K562 (cell line): ENCODE data around the gene TXNRD1. TPM values are rescaled to one million over a fixed set of nuclear protein-coding genes. Genes with fewer than 3 reads are reported as not detected.

Experiments used
- GABPA ChIP-seq: fragments of 200-800 bp; sonication (Bioruptor generic); conservative IDR thresholded peaks from 2 replicates; pipeline ENCODE4 v1.6.1; 2016; ENCODE audit warnings: low read depth, missing genetic modification characterization, missing compliant biosample characterization
- HDAC3 ChIP-seq: fragments of 450-650 bp; IDR thresholded peaks from 2 replicates; pipeline ENCODE4 v1.6.1; 2018; ENCODE audit warnings: borderline replicate concordance, mild to moderate bottlenecking, moderate library complexity; ENCODE audit not compliant: partially characterized antibody
- HDGF ChIP-seq: fragments of 450-650 bp; IDR thresholded peaks from 2 replicates; pipeline ENCODE4 v1.6.1; 2016
- KDM2B ChIP-seq: fragments of 250-450 bp; sonication (Bioruptor Pico); IDR thresholded peaks from 2 replicates; pipeline ENCODE4 v1.8.0; 2021; ENCODE audit warnings: mild to moderate bottlenecking, moderate library complexity
- NCOA2 ChIP-seq, 2 experiments: fragments of 450-650 bp; IDR thresholded peaks; 2 replicates each; pipeline ENCODE4 v1.6.1; 2018; ENCODE audit warnings: mild to moderate bottlenecking in 2 of 2, moderate library complexity in 1 of 2; ENCODE audit not compliant: partially characterized antibody in 2 of 2
- PPARD ChIP-seq: fragments of 250-450 bp; sonication (Bioruptor Pico); IDR thresholded peaks from 2 replicates; pipeline ENCODE4 v1.8.0; 2022; ENCODE audit warnings: inconsistent platforms, mild to moderate bottlenecking, moderate library complexity
- PRPF4 ChIP-seq: fragments of 200-400 bp; formaldehyde crosslinking; IDR thresholded peaks from one replicate; pipeline ENCODE4 v1.6.1; 2017; ENCODE audit warnings: low read length, low read depth, mild to moderate bottlenecking; ENCODE audit not compliant: insufficient read depth, poor library complexity, severe bottlenecking
- SMARCA4 ChIP-seq: fragments of 450-650 bp; IDR thresholded peaks from 2 replicates; pipeline ENCODE4 v1.6.1; 2016
- SMARCB1 ChIP-seq: IDR thresholded peaks from 2 replicates; pipeline ENCODE4 v1.6.1; 2011; ENCODE audit warnings: improper control_type of control experiment, low read depth; ENCODE audit not compliant: insufficient read length
- SOX6 ChIP-seq: fragments of 450-650 bp; IDR thresholded peaks from 2 replicates; pipeline ENCODE4 v1.6.1; 2014; ENCODE audit warnings: mild to moderate bottlenecking
- SRSF3 ChIP-seq: fragments of 200-400 bp; formaldehyde crosslinking; IDR thresholded peaks from 2 replicates; pipeline ENCODE4 v1.6.1; 2016; ENCODE audit warnings: mild to moderate bottlenecking, low read length, moderate library complexity; ENCODE audit not compliant: insufficient read depth
- STAT5B ChIP-seq: fragments of 250-450 bp; sonication (Bioruptor Pico); IDR thresholded peaks from 2 replicates; pipeline ENCODE4 v1.8.0; 2021; ENCODE audit warnings: mild to moderate bottlenecking, inconsistent platforms
- TFAM ChIP-seq: fragments of 250-450 bp; sonication (Bioruptor Pico); conservative IDR thresholded peaks from 2 replicates; pipeline ENCODE4 v1.5.0; 2021; ENCODE audit warnings: mild to moderate bottlenecking, moderate library complexity
- U2AF2 ChIP-seq: fragments of 200-400 bp; formaldehyde crosslinking; optimal IDR thresholded peaks from 2 replicates; pipeline ENCODE3; 2017; ENCODE audit warnings: low read depth, mild to moderate bottlenecking, low read length
- ZBTB7A ChIP-seq: IDR thresholded peaks from 2 replicates; pipeline ENCODE4 v1.6.1; 2011; ENCODE audit warnings: low read depth, mild to moderate bottlenecking, low read length, moderate library complexity, borderline replicate concordance; ENCODE audit not compliant: control insufficient read depth
- ZKSCAN1 ChIP-seq: fragments of 150-350 bp; IDR thresholded peaks from 2 replicates; pipeline ENCODE4 v1.6.1; 2016; ENCODE audit warnings: low read depth, low read length
- ZNF174 ChIP-seq: fragments of 250-450 bp; sonication (Bioruptor Pico); IDR thresholded peaks from 2 replicates; pipeline ENCODE4 v1.4.0; 2020; ENCODE audit warnings: mild to moderate bottlenecking
- ZNF584 ChIP-seq: fragments of 200-800 bp; sonication (Bioruptor generic); IDR thresholded peaks from 2 replicates; pipeline ENCODE4 v1.6.1; 2016; ENCODE audit warnings: low read depth, mild to moderate bottlenecking, missing genetic modification characterization, missing compliant biosample characterization
- polyA plus RNA-seq, 8 experiments: library from polyadenylated mRNA; depleted of rRNA in 4 of 8; stranded (reverse) in 5 of 8; unstranded in 3 of 8; fragments of >200 nt; fragmentation: Nextera tagmentation in 2 of 8; fragmentation: Illumina TruSeq in 1 of 8; extraction: Ambion mirVana in 2 of 8; extraction: Trizol in 1 of 8; gene quantifications; 2 replicates each; pipeline versions ENCODE4 v1.2.1 to v1.2.3, GENCODE V29; 2011 to 2014; ENCODE audit warnings: inconsistent platforms in 1 of 8, missing spikeins in 1 of 8
- total RNA-seq, 7 experiments: library from RNA; depleted of rRNA in 6 of 7; stranded (reverse); fragments of >200 nt in 6 of 7; fragmentation: Illumina TruSeq in 2 of 7; extraction: Trizol in 2 of 7; gene quantifications; 2 replicates each; pipeline versions ENCODE4 v1.2.1 to v1.2.3, GENCODE V29; 2011 to 2021; ENCODE audit warnings: low replicate concordance in 1 of 7
- TF ChIP-seq, protein P1 (sequence below), 2 experiments: fragments of 450-650 bp; formaldehyde crosslinking in 1 of 2; IDR thresholded peaks; 2 replicates each; pipeline versions ENCODE4 v1.4.0 to v1.6.1; 2014 to 2020; ENCODE audit warnings: mild to moderate bottlenecking in 2 of 2, borderline replicate concordance in 1 of 2, low read depth in 1 of 2

TXNRD1 gene
- total and polyA plus RNA-seq, 9 of the 15 experiments (the other 6 are each of a cell fraction or from before 2014, with no cell fraction given), result 107 to 189 (median 146) TPM

DNA sequence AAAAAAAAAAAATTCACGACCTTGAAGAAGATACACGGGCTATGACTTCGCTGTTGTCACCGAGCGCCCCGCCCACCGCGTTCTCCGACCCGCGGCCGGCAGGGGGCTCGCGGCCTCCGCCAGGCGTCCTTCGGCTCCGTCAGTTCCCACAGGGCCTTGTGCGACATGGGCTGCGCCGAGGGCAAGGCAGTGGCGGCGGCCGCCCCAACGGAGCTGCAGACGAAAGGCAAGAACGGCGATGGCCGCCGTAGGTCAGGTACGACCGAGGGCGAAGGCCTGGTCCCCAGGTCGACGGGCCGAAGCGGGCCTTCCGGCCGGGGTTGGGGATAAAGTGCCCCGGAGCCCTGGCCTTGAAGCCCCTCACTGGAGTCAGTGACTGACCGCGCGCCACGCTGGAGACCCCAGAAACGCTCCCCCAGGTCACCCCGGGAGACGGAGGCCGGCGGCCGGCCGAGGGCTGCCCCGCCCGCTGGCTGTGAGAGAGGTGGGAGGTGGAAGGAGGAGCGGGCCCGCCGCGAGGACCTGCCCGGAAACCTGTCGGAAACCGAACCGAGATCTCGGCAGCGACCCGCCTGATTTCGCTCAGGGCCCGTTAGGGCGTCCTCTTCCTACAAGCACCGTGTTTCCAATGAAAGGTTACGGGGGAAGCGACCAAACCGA is at the start of gene TXNRD1 (continued):
- TF ChIP-seq PPARD (CRISPR knock-in tag) (no peak), ZBTB7A (peak; percentile 71; the same call in 1 of the 2 replicates), ZNF584 (CRISPR knock-in tag) (no peak), KDM2B (CRISPR knock-in tag) (no peak), SOX6 (no peak), SMARCB1 (no peak), HDGF (no peak), SMARCA4 (no peak), NCOA2 (IDR thresholded peaks at IDR 0.05; ENCODE audit: partially characterized antibody in 2 of 2) (no peak), U2AF2 (no peak), ZNF174 (CRISPR knock-in tag) (no peak), PRPF4 (no peak), STAT5B (CRISPR knock-in tag) (no peak), HDAC3 (no peak), TFAM (no peak), SRSF3 (no peak), GABPA (tag) (no peak), ZKSCAN1 (no peak)
- TF ChIP-seq, protein P1, sequence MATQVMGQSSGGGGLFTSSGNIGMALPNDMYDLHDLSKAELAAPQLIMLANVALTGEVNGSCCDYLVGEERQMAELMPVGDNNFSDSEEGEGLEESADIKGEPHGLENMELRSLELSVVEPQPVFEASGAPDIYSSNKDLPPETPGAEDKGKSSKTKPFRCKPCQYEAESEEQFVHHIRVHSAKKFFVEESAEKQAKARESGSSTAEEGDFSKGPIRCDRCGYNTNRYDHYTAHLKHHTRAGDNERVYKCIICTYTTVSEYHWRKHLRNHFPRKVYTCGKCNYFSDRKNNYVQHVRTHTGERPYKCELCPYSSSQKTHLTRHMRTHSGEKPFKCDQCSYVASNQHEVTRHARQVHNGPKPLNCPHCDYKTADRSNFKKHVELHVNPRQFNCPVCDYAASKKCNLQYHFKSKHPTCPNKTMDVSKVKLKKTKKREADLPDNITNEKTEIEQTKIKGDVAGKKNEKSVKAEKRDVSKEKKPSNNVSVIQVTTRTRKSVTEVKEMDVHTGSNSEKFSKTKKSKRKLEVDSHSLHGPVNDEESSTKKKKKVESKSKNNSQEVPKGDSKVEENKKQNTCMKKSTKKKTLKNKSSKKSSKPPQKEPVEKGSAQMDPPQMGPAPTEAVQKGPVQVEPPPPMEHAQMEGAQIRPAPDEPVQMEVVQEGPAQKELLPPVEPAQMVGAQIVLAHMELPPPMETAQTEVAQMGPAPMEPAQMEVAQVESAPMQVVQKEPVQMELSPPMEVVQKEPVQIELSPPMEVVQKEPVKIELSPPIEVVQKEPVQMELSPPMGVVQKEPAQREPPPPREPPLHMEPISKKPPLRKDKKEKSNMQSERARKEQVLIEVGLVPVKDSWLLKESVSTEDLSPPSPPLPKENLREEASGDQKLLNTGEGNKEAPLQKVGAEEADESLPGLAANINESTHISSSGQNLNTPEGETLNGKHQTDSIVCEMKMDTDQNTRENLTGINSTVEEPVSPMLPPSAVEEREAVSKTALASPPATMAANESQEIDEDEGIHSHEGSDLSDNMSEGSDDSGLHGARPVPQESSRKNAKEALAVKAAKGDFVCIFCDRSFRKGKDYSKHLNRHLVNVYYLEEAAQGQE (IDR thresholded peaks at IDR 0.05; ENCODE audit: borderline replicate concordance), result peak; percentile 90
- TF ChIP-seq, protein P1 (CRISPR knock-in tag; IDR thresholded peaks at IDR 0.05; ENCODE audit: low read depth), result peak; percentile 21; the same call in 1 of the 2 replicates
